Spleen (tissue), 7 donors: ENCODE data around the gene NATD1.

ENCODE experiments used
- POLR2AphosphoS5 ChIP-seq, 3 donors: sonication (generic); formaldehyde crosslinking; IDR thresholded peaks; one replicate each; pipeline ENCODE4 v1.5.1; 2017; ENCODE audit warnings: antibody characterized with exemption in 3 of 3
- TF ChIP-seq, protein P1 (sequence below), 11 experiments: fragments of 200-600 bp in 7 of 11; fragments of 450-650 bp in 4 of 11; sonication (generic) in 4 of 11; IDR thresholded peaks in 8 of 11; conservative IDR thresholded peaks in 3 of 11; 1 replicate in 7 of 11; 2 replicates in 4 of 11; pipeline versions ENCODE4 v1.4.0 to v1.8.0; 2016 to 2021; ENCODE audit warnings: antibody characterized with exemption in 11 of 11, inconsistent platforms in 4 of 11, mild to moderate bottlenecking in 1 of 11
- donor health status: DM: no; HTN: no; CAD: no; lungs with moderate emphysema.
- donor health status: DM: no; HTN: no; CAD: no.
- donor health status: DM: no; HTN: no; CAD: no.

DNA sequence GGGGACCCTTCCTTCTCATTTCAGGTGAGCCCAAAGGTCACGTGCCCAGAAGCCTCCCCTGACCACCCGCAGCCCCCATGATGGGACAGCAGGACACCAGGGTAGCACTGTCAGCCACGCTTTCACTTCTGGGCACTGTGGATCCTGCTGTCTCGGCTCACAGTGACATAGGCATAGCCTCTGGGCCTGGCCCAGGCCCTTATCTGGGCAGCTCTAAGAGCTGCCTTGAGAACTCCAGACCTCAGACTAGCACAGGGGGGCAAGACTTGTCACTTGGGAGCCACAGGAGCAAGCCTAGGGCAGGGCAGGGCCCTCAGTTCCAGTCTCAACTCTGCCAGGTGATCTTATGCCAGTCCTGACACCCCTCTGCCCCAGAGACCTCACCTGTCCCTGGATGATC, 4.7 kb downstream of the NATD1 start:
- TF ChIP-seq, protein P1, sequence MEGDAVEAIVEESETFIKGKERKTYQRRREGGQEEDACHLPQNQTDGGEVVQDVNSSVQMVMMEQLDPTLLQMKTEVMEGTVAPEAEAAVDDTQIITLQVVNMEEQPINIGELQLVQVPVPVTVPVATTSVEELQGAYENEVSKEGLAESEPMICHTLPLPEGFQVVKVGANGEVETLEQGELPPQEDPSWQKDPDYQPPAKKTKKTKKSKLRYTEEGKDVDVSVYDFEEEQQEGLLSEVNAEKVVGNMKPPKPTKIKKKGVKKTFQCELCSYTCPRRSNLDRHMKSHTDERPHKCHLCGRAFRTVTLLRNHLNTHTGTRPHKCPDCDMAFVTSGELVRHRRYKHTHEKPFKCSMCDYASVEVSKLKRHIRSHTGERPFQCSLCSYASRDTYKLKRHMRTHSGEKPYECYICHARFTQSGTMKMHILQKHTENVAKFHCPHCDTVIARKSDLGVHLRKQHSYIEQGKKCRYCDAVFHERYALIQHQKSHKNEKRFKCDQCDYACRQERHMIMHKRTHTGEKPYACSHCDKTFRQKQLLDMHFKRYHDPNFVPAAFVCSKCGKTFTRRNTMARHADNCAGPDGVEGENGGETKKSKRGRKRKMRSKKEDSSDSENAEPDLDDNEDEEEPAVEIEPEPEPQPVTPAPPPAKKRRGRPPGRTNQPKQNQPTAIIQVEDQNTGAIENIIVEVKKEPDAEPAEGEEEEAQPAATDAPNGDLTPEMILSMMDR (IDR thresholded peaks at IDR 0.05 in 8 of 11, conservative IDR thresholded peaks at IDR 0.05 in 3 of 11): no peak
- TF ChIP-seq POLR2AphosphoS5 (IDR thresholded peaks at IDR 0.05): no peak
